Right atrium auricular region (tissue), 2 donors: ENCODE data around the gene CDH13. TPM values are rescaled to one million over a fixed set of nuclear protein-coding genes. Genes with fewer than 3 reads are reported as not detected.

Source experiments
- DNase-seq: peaks from one replicate; pipeline ENCODE4 v3.0.0-alpha.2; 2019; ENCODE audit warnings: low spot score
- H3K27ac ChIP-seq, 2 donors: fragments of 200-600 bp; sonication (generic); 1 replicate in 1 of 2; 2 replicates in 1 of 2; pipeline ENCODE4 v1.5.1; 2016 to 2019
- H3K27me3 ChIP-seq, 2 donors: fragments of 200-600 bp; sonication (generic); one replicate each; pipeline versions ENCODE4 v1.5.1 to v1.6.0; 2017 to 2019
- H3K36me3 ChIP-seq: fragments of 200-600 bp; sonication (generic); one replicate; pipeline ENCODE4 v1.5.1; 2016
- H3K4me1 ChIP-seq, 2 donors: fragments of 200-600 bp; sonication (generic); one replicate each; pipeline versions ENCODE4 v1.5.1 to v1.6.0; 2017 to 2019
- H3K4me3 ChIP-seq, 2 donors: fragments of 200-600 bp; sonication (generic); 1 replicate in 1 of 2; 2 replicates in 1 of 2; pipeline ENCODE4 v1.5.1; 2017 to 2019; ENCODE audit warnings: mild to moderate bottlenecking in 1 of 2, moderate library complexity in 1 of 2
- H3K9me3 ChIP-seq, 2 donors: fragments of 200-600 bp; sonication (generic); one replicate each; pipeline ENCODE4 v1.5.1; 2019
- CTCF ChIP-seq, 2 donors: fragments of 200-600 bp; sonication (generic); IDR thresholded peaks; one replicate each; pipeline ENCODE4 v1.5.1; 2019; ENCODE audit warnings: antibody characterized with exemption in 2 of 2
- total RNA-seq, 2 donors: library from RNA; depleted of rRNA; stranded (reverse); fragments of >200 nt; gene quantifications; one replicate each; pipeline ENCODE4 v1.1.0, GENCODE V29; 2016

The CDH13 gene
- total RNA-seq, 2 donors from 2014 or later, result 75.4 to 85.9 TPM

- Histone ChIP-seq H3K4me1 (no peaks in the 10 kb centered on the region), H3K27ac (no peak overlapping the region), H3K9me3 (no peaks in the 10 kb centered on the region), H3K4me3 (no peak overlapping the region), H3K27me3 (no peaks in the 10 kb centered on the region), H3K36me3 (no peaks in the 10 kb centered on the region)
- no peak for TF ChIP-seq CTCF (IDR thresholded peaks at IDR 0.05)
- no peak for DNase-seq
Measured at GRCh38 chr16:82807311-82807710, 180.5 kb downstream of the CDH13 start.

- no peak overlapping the region for H3K27ac ChIP-seq
- DNase-seq, result no peak
- no peak for TF ChIP-seq CTCF (IDR thresholded peaks at IDR 0.05)
- no peaks in the 10 kb centered on the region for H3K9me3 ChIP-seq
- H3K4me1 ChIP-seq, result no peaks in the 10 kb centered on the region
- no peaks in the 10 kb centered on the region for H3K36me3 ChIP-seq
- no peak overlapping the region for H3K4me3 ChIP-seq
- no peaks in the 10 kb centered on the region for H3K27me3 ChIP-seq
Measured at GRCh38 chr16:82808036-82808435, 181.3 kb downstream of the CDH13 start.

- H3K9me3 ChIP-seq, result no peaks in the 10 kb centered on the region
- no peak for TF ChIP-seq CTCF (IDR thresholded peaks at IDR 0.05)
- no peaks in the 10 kb centered on the region for H3K27me3 ChIP-seq
- no peak overlapping the region for H3K4me3 ChIP-seq
- no peak for DNase-seq
- H3K27ac ChIP-seq, result no peak overlapping the region
- H3K4me1 ChIP-seq, result no peaks in the 10 kb centered on the region
- H3K36me3 ChIP-seq, result no peaks in the 10 kb centered on the region
Measured at GRCh38 chr16:82810077-82810476, 183.3 kb downstream of the CDH13 start.

- Histone ChIP-seq H3K36me3 (no peaks in the 10 kb centered on the region), H3K4me3 (no peak overlapping the region), H3K4me1 (no peaks in the 10 kb centered on the region), H3K27me3 (no peaks in the 10 kb centered on the region), H3K9me3 (no peaks in the 10 kb centered on the region), H3K27ac (no peak overlapping the region)
- DNase-seq, result no peak
- no peak for TF ChIP-seq CTCF (IDR thresholded peaks at IDR 0.05)
Measured at GRCh38 chr16:82814059-82814458, 187.3 kb downstream of the CDH13 start.

GRCh38 chr16:82819286-82819685 lies 192.5 kb downstream of the CDH13 start:
- H3K36me3 ChIP-seq, result no peaks in the 10 kb centered on the region
- TF ChIP-seq CTCF (IDR thresholded peaks at IDR 0.05), result no peak
- peaks cover 0 to 2% of the 10 kb centered on the region in 2 donors for H3K9me3 ChIP-seq
- no peak for DNase-seq
- no peaks in the 10 kb centered on the region for H3K4me1 ChIP-seq
- H3K27me3 ChIP-seq, result no peaks in the 10 kb centered on the region
- H3K27ac ChIP-seq, result no peak overlapping the region
- no peak overlapping the region for H3K4me3 ChIP-seq

GRCh38 chr16:82820855-82821254 lies 194.1 kb downstream of the CDH13 start:
- no peaks in the 10 kb centered on the region for H3K4me1 ChIP-seq
- no peaks in the 10 kb centered on the region for H3K36me3 ChIP-seq
- peaks cover 0 to 7% of the 10 kb centered on the region in 2 donors for H3K9me3 ChIP-seq
- H3K27ac ChIP-seq, result no peak overlapping the region
- TF ChIP-seq CTCF (IDR thresholded peaks at IDR 0.05), result no peak
- H3K27me3 ChIP-seq, result no peaks in the 10 kb centered on the region
- H3K4me3 ChIP-seq, result no peak overlapping the region
- DNase-seq, result no peak
